ENCODE data around the gene ITGB1. TPM values are rescaled to one million over a fixed set of nuclear protein-coding genes. Genes with fewer than 3 reads are reported as not detected.
"Not testable (repeated sequence)": the region's sequence is repeated elsewhere in the genome, so short reads cannot be mapped to it uniquely, and the experiment has no call there.

The ITGB1 gene
- total and polyA plus RNA-seq, 2 of the 8 experiments (the other 6 are each of a cell fraction or from before 2014, with no cell fraction given): 82.7 to 321 TPM

DNA sequence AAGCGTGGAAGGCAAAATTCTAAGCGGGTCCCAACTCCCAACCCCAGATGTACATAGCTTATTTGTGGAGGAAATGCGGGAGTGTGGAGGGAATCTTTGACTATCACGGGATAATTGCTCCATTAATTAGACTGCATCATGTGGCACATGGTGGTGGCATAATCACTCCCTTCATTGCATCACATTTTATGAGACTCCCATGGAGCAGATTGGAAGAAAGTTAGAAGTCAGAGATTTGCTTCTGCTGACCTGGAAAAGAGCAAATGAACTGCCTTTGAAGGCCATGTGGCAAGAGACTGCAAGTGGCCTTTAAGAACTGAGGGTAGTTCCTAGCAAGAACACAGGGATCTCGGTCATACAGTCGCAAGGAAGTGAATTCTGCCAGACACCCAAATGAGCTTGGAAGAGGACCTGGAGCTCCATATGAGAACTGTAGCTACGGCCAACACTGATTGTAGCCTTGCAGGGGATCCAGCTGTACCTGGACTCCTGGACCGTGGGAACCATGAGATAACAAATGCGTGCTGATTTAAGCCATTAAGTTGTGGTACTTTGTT is 37.1 kb upstream of the ITGB1 start (continued):
- TF ChIP-seq, protein P1, sequence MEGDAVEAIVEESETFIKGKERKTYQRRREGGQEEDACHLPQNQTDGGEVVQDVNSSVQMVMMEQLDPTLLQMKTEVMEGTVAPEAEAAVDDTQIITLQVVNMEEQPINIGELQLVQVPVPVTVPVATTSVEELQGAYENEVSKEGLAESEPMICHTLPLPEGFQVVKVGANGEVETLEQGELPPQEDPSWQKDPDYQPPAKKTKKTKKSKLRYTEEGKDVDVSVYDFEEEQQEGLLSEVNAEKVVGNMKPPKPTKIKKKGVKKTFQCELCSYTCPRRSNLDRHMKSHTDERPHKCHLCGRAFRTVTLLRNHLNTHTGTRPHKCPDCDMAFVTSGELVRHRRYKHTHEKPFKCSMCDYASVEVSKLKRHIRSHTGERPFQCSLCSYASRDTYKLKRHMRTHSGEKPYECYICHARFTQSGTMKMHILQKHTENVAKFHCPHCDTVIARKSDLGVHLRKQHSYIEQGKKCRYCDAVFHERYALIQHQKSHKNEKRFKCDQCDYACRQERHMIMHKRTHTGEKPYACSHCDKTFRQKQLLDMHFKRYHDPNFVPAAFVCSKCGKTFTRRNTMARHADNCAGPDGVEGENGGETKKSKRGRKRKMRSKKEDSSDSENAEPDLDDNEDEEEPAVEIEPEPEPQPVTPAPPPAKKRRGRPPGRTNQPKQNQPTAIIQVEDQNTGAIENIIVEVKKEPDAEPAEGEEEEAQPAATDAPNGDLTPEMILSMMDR (IDR thresholded peaks at IDR 0.05; ENCODE audit: control extremely low read depth in 1 of 3, insufficient read depth in 1 of 3, low read depth in 1 of 3, low read length in 3 of 3): no peak
- no peak for TF ChIP-seq EGR1 (IDR thresholded peaks at IDR 0.05; ENCODE audit: borderline replicate concordance, low read depth, low read length)
- no peak for TF ChIP-seq RFX5 (IDR thresholded peaks at IDR 0.05; ENCODE audit: borderline replicate concordance, low read depth, low read length)
- no peak for TF ChIP-seq CEBPB (IDR thresholded peaks at IDR 0.05; ENCODE audit: low read depth, low read length)
- no peak for TF ChIP-seq RBBP5 (IDR thresholded peaks at IDR 0.05; ENCODE audit: borderline replicate concordance, low read depth, low read length)
- no peak for TF ChIP-seq SIX5 (IDR thresholded peaks at IDR 0.05; ENCODE audit: low read depth, low read length)
- no peak for TF ChIP-seq YY1 (IDR thresholded peaks at IDR 0.05; ENCODE audit: low read depth, low read length)
- no peak for TF ChIP-seq RXRA (IDR thresholded peaks at IDR 0.05; ENCODE audit: insufficient read depth, low read depth, low read length)

DNA sequence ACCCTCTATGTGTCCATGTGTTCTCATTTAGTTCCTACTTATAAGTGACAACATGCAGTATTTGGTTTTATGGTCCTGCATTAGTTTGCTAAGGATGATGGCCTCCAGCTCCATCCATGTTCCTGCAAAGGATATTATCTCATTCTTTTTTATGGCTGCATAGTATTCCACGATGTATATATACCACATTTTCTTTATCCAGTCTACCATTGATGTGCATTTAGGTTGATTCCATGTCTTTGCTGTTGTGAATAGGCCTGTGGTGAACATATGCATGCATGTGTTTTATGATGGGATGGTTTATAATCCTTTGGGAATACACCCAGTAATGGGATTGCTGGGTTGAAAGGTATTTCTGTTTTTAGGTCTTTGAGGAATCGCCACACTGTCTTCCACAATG is 36.6 kb upstream of the ITGB1 start:
- H4K8ac ChIP-seq (ENCODE audit: extremely low read depth, insufficient read depth, low read length); H3K79me2 ChIP-seq (ENCODE audit: control insufficient read depth in 1 of 2, insufficient read depth in 2 of 2, low read length in 2 of 2); H3K9me3 ChIP-seq (ENCODE audit: insufficient read depth in 2 of 2, low read depth in 1 of 2, low read length in 1 of 2); H4K91ac ChIP-seq (replicated peaks; ENCODE audit: insufficient read length, low read length); H2BK5ac ChIP-seq (ENCODE audit: low read depth, low read length); H2AFZ ChIP-seq (ENCODE audit: low read length); H3K36me3 ChIP-seq (ENCODE audit: control insufficient read depth in 2 of 4, insufficient read depth in 4 of 4, low read length in 3 of 4); CTCF ChIA-PET (ENCODE audit: partially characterized antibody); DNase-seq (ENCODE audit: low read depth in 1 of 2, low spot score in 2 of 2); H3K4ac ChIP-seq (replicated peaks; ENCODE audit: insufficient read length, low read depth, low read length); H2AK5ac ChIP-seq (ENCODE audit: low read depth, low read length); H3K23ac ChIP-seq (ENCODE audit: insufficient read length); H3K79me1 ChIP-seq (ENCODE audit: low read depth, low read length); H3K18ac ChIP-seq (ENCODE audit: extremely low read depth, low read length); FAIRE-seq; H3K4me1 ChIP-seq (replicated peaks in 1 of 4; ENCODE audit: control insufficient read depth in 3 of 4, insufficient read depth in 4 of 4, low read length in 3 of 4); H2BK15ac ChIP-seq (ENCODE audit: low read length); H3K23me2 ChIP-seq (ENCODE audit: low read depth, low read length); H4K20me1 ChIP-seq (replicated peaks in 1 of 2; ENCODE audit: control insufficient read depth in 1 of 2, insufficient read depth in 2 of 2, low read length in 2 of 2); H2BK120ac ChIP-seq (replicated peaks; ENCODE audit: low read depth, low read length); H3K9ac ChIP-seq (replicated peaks in 1 of 4; ENCODE audit: extremely low read depth in 1 of 4, low read depth in 3 of 4, low read length in 3 of 4); H3K14ac ChIP-seq (ENCODE audit: insufficient read length); H3K27ac ChIP-seq (ENCODE audit: low read depth, low read length); H3K56ac ChIP-seq (replicated peaks; ENCODE audit: insufficient read length, low read depth, low read length); H2BK20ac ChIP-seq (ENCODE audit: low read length); H3K27me3 ChIP-seq (replicated peaks in 1 of 4; ENCODE audit: control insufficient read depth in 3 of 4, extremely low read depth in 1 of 4, insufficient read depth in 3 of 4, low read length in 3 of 4); H2BK12ac ChIP-seq (ENCODE audit: low read depth, low read length); H3K4me2 ChIP-seq (ENCODE audit: insufficient read depth in 1 of 2, low read depth in 2 of 2, low read length in 2 of 2); H3K4me3 ChIP-seq (ENCODE audit: extremely low read depth in 1 of 4, insufficient read depth in 2 of 4, low read depth in 3 of 4, low read length in 4 of 4); H4K5ac ChIP-seq (ENCODE audit: insufficient read length, low read depth, low read length): not testable (repeated sequence)
- WGBS, 2 experiments (ENCODE audit: extremely low coverage in 1 of 2, insufficient coverage in 1 of 2, insufficient read length in 1 of 2, insufficient replicate concordance in 2 of 2, low coverage in 1 of 2, low lambda C conversion rate in 2 of 2, missing lambda C conversion rate in 1 of 2): 90% methylated on average over 2 of the region's 2 CpGs; no CpG with 5 or more reads in 1 of the 2 experiments
- POLR2A ChIA-PET (ENCODE audit: partially characterized antibody): interaction anchor here (1.0 to 1.6 kb wide), 2 partner anchors 12 to 14 kb away, joined by 4 to 6 read pairs; no protein-coding TSS in a partner anchor

Measured in H1 (cell line).